Gastrocnemius medialis (tissue), 4 donors: ENCODE results near the gene MED23. TPM values are rescaled to one million over a fixed set of nuclear protein-coding genes. Genes with fewer than 3 reads are reported as not detected.

Experiments used
- ATAC-seq, 2 donors: fragments of 150-250 bp; one replicate each; pipeline ENCODE4 v1.9.1; 2016
- DNase-seq, 2 donors: peaks; one replicate each; pipeline ENCODE4 v3.0.0-alpha.2; 2019
- H3K27ac ChIP-seq, 4 donors: fragments of 200-600 bp; sonication (generic); 1 replicate in 1 of 4; 2 replicates in 3 of 4; pipeline ENCODE4 v1.5.1; 2016 to 2018; ENCODE audit warnings: mild to moderate bottlenecking in 2 of 4, moderate library complexity in 1 of 4
- H3K27me3 ChIP-seq, 3 donors: fragments of 200-600 bp; sonication (generic) in 2 of 3; 1 replicate in 1 of 3; 2 replicates in 2 of 3; pipeline versions ENCODE4 v1.5.1 to v1.6.0; 2016 to 2019; ENCODE audit warnings: mild to moderate bottlenecking in 1 of 3, moderate library complexity in 1 of 3
- H3K36me3 ChIP-seq, 2 donors: fragments of 200-600 bp; sonication (generic) in 1 of 2; one replicate each; pipeline ENCODE4 v1.5.1; 2017 to 2018
- H3K4me1 ChIP-seq, 2 donors: fragments of 200-600 bp; sonication (generic) in 1 of 2; one replicate each; pipeline ENCODE4 v1.5.1; 2016 to 2017; ENCODE audit warnings: mild to moderate bottlenecking in 2 of 2
- H3K4me3 ChIP-seq, 4 donors: fragments of 200-600 bp; sonication (generic) in 3 of 4; 1 replicate in 1 of 4; 2 replicates in 3 of 4; pipeline ENCODE4 v1.5.1; 2016 to 2019; ENCODE audit warnings: mild to moderate bottlenecking in 2 of 4
- H3K9me3 ChIP-seq, 3 donors: fragments of 200-600 bp; sonication (generic) in 2 of 3; 1 replicate in 1 of 3; 2 replicates in 2 of 3; pipeline ENCODE4 v1.5.1; 2016 to 2019
- POLR2A ChIP-seq, 2 donors: fragments of 450-650 bp; IDR thresholded peaks; one replicate each; pipeline ENCODE4 v1.6.1; 2017; ENCODE audit warnings: antibody characterized with exemption in 2 of 2, mild to moderate bottlenecking in 2 of 2, moderate library complexity in 2 of 2
- in situ Hi-C, 4 donors: fragments of 200-750 bp; cut with MboI; loops; one replicate each; pipeline versions ENCODE4 v1.15.0 to v1.8.0; 2017; ENCODE audit warnings: low sequenced_read_pairs in 4 of 4
- intact Hi-C: fragments of 100-400 bp; cut with DNase I; formaldehyde crosslinking; loops from one replicate; pipeline ENCODE4 v1.15.1; 2023; ENCODE audit warnings: low total_unique reads
- total RNA-seq, 4 donors: library from RNA; depleted of rRNA; stranded (reverse); fragments of >200 nt; gene quantifications; one replicate each; pipeline versions ENCODE4 v1.1.0 to v1.2.3, GENCODE V29; 2016
- TF ChIP-seq, protein P1 (sequence below), 5 experiments: fragments of 450-650 bp in 3 of 5; fragments of 200-600 bp in 2 of 5; sonication (generic) in 2 of 5; IDR thresholded peaks in 4 of 5; conservative IDR thresholded peaks in 1 of 5; 1 replicate in 4 of 5; 2 replicates in 1 of 5; pipeline ENCODE4 v1.5.1; 2016 to 2019; ENCODE audit warnings: antibody characterized with exemption in 5 of 5, mild to moderate bottlenecking in 3 of 5, moderate library complexity in 3 of 5

MED23 gene
- total RNA-seq, 4 donors from 2014 or later, result 7.5 to 16.0 (median 12.5) TPM

DNA sequence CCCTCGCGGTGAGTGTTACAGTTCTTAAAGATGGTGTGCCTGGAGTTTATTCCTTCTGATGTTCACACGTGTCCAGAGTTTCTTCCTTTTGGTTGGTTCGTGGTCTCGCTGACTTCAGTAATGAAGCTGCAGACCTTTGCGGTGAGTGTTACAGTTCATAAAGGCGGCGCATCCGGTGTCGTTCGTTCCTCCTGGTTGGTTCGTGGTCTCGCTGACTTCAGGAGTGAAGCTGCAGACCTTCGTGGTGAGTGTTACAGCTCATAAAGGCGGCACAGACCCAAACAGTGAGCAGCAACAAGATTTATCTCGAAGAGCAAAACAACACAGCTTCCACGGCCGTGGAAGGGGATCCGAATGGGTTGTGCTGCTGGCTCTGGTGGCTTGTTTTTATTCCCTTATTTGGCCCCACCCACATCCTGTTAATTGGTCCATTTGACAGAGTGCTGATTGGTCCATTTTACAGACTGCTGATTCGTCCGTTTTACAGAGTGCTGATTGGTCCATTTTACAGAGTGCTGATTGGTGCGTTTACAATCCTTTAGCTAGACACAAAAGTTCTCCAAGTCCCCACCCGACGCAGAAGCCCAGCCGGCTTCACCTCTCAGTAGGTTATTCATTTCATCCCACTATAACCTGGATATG lies 103.2 kb downstream of the MED23 start:
- no peak overlapping the region for H3K4me3 ChIP-seq
- H3K27me3 ChIP-seq, result no peaks in the 10 kb centered on the region
- no peak for ATAC-seq
- in situ Hi-C loops, result loop anchor here in 1 of 4 donors (25.0 kb wide), 1 partner anchor 638 kb away; no protein-coding TSS in a partner anchor
- no peak for TF ChIP-seq POLR2A (IDR thresholded peaks at IDR 0.05)
- TF ChIP-seq, protein P1, sequence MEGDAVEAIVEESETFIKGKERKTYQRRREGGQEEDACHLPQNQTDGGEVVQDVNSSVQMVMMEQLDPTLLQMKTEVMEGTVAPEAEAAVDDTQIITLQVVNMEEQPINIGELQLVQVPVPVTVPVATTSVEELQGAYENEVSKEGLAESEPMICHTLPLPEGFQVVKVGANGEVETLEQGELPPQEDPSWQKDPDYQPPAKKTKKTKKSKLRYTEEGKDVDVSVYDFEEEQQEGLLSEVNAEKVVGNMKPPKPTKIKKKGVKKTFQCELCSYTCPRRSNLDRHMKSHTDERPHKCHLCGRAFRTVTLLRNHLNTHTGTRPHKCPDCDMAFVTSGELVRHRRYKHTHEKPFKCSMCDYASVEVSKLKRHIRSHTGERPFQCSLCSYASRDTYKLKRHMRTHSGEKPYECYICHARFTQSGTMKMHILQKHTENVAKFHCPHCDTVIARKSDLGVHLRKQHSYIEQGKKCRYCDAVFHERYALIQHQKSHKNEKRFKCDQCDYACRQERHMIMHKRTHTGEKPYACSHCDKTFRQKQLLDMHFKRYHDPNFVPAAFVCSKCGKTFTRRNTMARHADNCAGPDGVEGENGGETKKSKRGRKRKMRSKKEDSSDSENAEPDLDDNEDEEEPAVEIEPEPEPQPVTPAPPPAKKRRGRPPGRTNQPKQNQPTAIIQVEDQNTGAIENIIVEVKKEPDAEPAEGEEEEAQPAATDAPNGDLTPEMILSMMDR (IDR thresholded peaks at IDR 0.05 in 4 of 5, conservative IDR thresholded peaks at IDR 0.05 in 1 of 5), result no peak
- H3K9me3 ChIP-seq, result peaks cover 0 to 4% (median 0%) of the 10 kb centered on the region in 3 donors
- DNase-seq, result no peak
- no peaks in the 10 kb centered on the region for H3K36me3 ChIP-seq
- intact Hi-C loops, result no loop called here
- H3K4me1 ChIP-seq, result no peaks in the 10 kb centered on the region
- H3K27ac ChIP-seq, result no peak overlapping the region

DNA sequence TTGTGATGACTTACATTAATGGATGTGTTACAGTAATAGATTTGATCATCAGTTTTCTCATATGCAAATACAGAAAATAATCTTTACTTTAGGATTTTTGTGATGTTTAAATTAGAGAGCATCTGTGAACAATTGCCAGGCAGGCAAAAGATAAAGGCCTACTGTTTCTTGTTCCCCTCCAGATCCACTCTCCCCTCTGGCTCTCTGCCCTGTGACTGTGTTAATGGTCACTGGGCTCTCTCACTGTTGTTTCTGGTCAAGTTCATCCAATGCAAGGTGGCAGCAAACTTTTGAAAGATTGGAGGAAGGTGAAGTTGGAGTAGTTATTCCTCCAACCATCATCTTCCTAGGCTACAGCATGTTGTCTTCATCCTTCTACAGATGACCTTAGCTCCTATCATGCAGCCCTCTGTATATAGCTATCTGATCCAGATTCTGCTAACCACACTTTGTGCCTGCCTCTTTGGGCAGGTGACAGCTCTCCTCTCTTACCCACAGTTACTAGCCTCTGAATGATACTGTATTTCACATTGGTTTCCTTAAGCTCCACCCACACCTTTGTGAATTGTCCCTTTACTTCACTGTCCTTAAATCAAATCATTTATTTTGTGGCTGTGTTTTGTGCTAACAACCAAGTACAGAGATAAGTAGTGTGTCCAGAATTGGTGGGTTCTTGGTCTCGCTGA lies 103.9 kb downstream of the MED23 start:
- no peak for DNase-seq
- in situ Hi-C loops, result no loop called here
- H3K27ac ChIP-seq, result no peak overlapping the region
- intact Hi-C loops, result no loop called here
- H3K9me3 ChIP-seq, result peaks cover 0 to 4% (median 0%) of the 10 kb centered on the region in 3 donors
- H3K4me1 ChIP-seq, result no peaks in the 10 kb centered on the region
- H3K36me3 ChIP-seq, result no peaks in the 10 kb centered on the region
- no peak for ATAC-seq
- H3K27me3 ChIP-seq, result no peaks in the 10 kb centered on the region
- H3K4me3 ChIP-seq, result no peak overlapping the region
- TF ChIP-seq, protein P1 (IDR thresholded peaks at IDR 0.05 in 4 of 5, conservative IDR thresholded peaks at IDR 0.05 in 1 of 5), result no peak
- no peak for TF ChIP-seq POLR2A (IDR thresholded peaks at IDR 0.05)

Other genes starting within 250 kb of the MED23 start
- 1 to 10 TPM in 2 of 4 donors, not detected in 2; 1.9 to 2.3 TPM for gene ARG1, start 55.0 kb downstream of the MED23 start, total RNA-seq
- under 1 TPM in 1 of 4 donors, not detected in 3; 0.07 TPM for gene ENPP3, start 9.1 kb upstream of the MED23 start, total RNA-seq
- under 1 TPM in 1 of 4 donors, not detected in 3; 0.16 TPM for gene OR2A4, start 73.2 kb upstream of the MED23 start, total RNA-seq
- gene CTAGE9, start 82.8 kb upstream of the MED23 start, total RNA-seq, result not detected
- gene ENPP1, start 179.8 kb upstream of the MED23 start, total RNA-seq, result 1 to 10 TPM; 3.1 to 5.0 (median 4.0) TPM